ENCODE results near the gene SBNO2.
A peak's percentile ranks its signal among the peaks of the same experiment; 100 is the strongest.

The SBNO2 gene

GRCh38 chr19:1091544-1092175, 82.4 kb downstream of the SBNO2 start:
- no peak for DNase-seq (ENCODE audit: low read depth in 1 of 2, low spot score in 1 of 2)

- no peak for DNase-seq (ENCODE audit: low read depth in 1 of 2, low spot score in 1 of 2)
Measured at GRCh38 chr19:1090731-1091543, 83.1 kb downstream of the SBNO2 start.

- DNase-seq (ENCODE audit: low read depth in 1 of 2, low spot score in 1 of 2), result no peak
Measured at GRCh38 chr19:1089891-1090290, 84.2 kb downstream of the SBNO2 start.

GRCh38 chr19:1089126-1089771, 84.8 kb downstream of the SBNO2 start:
- no peak for DNase-seq (ENCODE audit: low read depth in 1 of 2, low spot score in 1 of 2)

GRCh38 chr19:1088416-1089010, 85.6 kb downstream of the SBNO2 start:
- no peak for DNase-seq (ENCODE audit: low read depth in 1 of 2, low spot score in 1 of 2)

GRCh38 chr19:1087813-1088415, 86.2 kb downstream of the SBNO2 start:
- DNase-seq (ENCODE audit: low read depth in 1 of 2, low spot score in 1 of 2), result no peak

GRCh38 chr19:1086613-1087012, 87.5 kb downstream of the SBNO2 start:
- DNase-seq (ENCODE audit: low read depth in 1 of 2, low spot score in 1 of 2), result no peak

GRCh38 chr19:1085676-1086442, 88.2 kb downstream of the SBNO2 start:
- DNase-seq (ENCODE audit: low read depth in 1 of 2, low spot score in 1 of 2), result no peak

- DNase-seq (ENCODE audit: low read depth in 1 of 2, low spot score in 1 of 2), result no peak
Measured at GRCh38 chr19:1085053-1085658, 88.9 kb downstream of the SBNO2 start.

- DNase-seq (ENCODE audit: low read depth in 1 of 2, low spot score in 1 of 2), result no peak
Measured at GRCh38 chr19:1084024-1084868, 89.8 kb downstream of the SBNO2 start.

GRCh38 chr19:1082928-1083816, 90.9 kb downstream of the SBNO2 start:
- no peak for DNase-seq (ENCODE audit: low read depth in 1 of 2, low spot score in 1 of 2)

- DNase-seq (ENCODE audit: low read depth in 1 of 2, low spot score in 1 of 2), result peak in 1 of 2 donors; percentile 68
Measured at GRCh38 chr19:1082165-1082927, 91.7 kb downstream of the SBNO2 start.

- DNase-seq (ENCODE audit: low read depth in 1 of 2, low spot score in 1 of 2), result no peak
Measured at GRCh38 chr19:1081301-1082164, 92.5 kb downstream of the SBNO2 start.

GRCh38 chr19:1080360-1081161, 93.5 kb downstream of the SBNO2 start:
- no peak for DNase-seq (ENCODE audit: low read depth in 1 of 2, low spot score in 1 of 2)

- DNase-seq (ENCODE audit: low read depth in 1 of 2, low spot score in 1 of 2), result no peak
Measured at GRCh38 chr19:1079566-1080111, 94.4 kb downstream of the SBNO2 start.

All from activated CD4-positive, alpha-beta T cell treated with anti-CD3 and anti-CD28 coated beads, Interleukin-2, amount 50 U/mL, for 24 hours (primary cell).